Measurements from ENCODE around the gene PMEL. TPM values are rescaled to one million over a fixed set of nuclear protein-coding genes. Genes with fewer than 3 reads are reported as not detected.

The PMEL gene
- total RNA-seq: under 1 TPM in 1 of 4 donors, not detected in 3; 0.37 TPM
- polyA plus RNA-seq: under 1 TPM; 0.14 to 0.23 (median 0.20) TPM
- long read RNA-seq, donor 1: 0 reads
- long read RNA-seq, donor 2: 0 reads

DNA sequence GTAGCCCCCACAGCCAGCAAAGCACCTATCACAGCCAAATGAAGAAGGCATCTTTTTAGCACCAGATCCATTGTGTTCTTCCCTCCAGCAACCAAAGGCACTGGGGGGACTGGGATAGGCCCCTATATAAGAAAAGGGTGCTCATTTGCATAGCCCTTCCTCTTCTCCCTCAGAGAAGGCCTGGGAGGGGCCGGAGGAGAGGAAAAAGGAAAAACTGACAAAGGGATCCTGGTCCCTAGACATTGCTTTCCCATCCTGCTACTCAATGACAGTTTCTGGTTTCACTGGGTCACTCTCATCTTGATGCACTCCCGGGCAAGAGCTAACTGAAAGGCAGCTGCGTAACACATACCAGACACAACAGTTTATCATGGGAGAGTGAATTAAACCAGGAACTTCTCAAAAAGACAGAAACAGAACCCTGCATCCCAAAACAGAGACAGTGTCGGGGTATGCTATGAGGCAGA lies at the start of gene PMEL:
PMEL (minus strand) TSS at position 102 of the 467 bp plus-strand sequence; CDS start at position 71, 31 bp downstream.
- intact Hi-C loops (cut with DNase I): loop anchor here (5.0 kb wide), 1 partner anchor 34 kb away; the partner anchor contains the start of gene DGKA (in 2 of the 2)
- H3K27ac ChIP-seq: peak within 1 kb of the TSS; percentile 73
- peaks cover 5% of the 10 kb centered on the region for H3K4me1 ChIP-seq
- peaks cover 0 to 7% of the 10 kb centered on the region in 2 donors for H3K36me3 ChIP-seq (ENCODE audit: insufficient read depth in 1 of 2, low read depth in 1 of 2)
- H3K4me3 ChIP-seq: peak within 1 kb of the TSS; percentile 76
- TF ChIP-seq, protein P1, sequence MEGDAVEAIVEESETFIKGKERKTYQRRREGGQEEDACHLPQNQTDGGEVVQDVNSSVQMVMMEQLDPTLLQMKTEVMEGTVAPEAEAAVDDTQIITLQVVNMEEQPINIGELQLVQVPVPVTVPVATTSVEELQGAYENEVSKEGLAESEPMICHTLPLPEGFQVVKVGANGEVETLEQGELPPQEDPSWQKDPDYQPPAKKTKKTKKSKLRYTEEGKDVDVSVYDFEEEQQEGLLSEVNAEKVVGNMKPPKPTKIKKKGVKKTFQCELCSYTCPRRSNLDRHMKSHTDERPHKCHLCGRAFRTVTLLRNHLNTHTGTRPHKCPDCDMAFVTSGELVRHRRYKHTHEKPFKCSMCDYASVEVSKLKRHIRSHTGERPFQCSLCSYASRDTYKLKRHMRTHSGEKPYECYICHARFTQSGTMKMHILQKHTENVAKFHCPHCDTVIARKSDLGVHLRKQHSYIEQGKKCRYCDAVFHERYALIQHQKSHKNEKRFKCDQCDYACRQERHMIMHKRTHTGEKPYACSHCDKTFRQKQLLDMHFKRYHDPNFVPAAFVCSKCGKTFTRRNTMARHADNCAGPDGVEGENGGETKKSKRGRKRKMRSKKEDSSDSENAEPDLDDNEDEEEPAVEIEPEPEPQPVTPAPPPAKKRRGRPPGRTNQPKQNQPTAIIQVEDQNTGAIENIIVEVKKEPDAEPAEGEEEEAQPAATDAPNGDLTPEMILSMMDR (IDR thresholded peaks at IDR 0.05): no peak
- DNase-seq (no peak), ATAC-seq (peak in 3 of 4 donors; percentile 3 to 23 (median 6))
- no peaks in the 10 kb centered on the region for H3K27me3 ChIP-seq (ENCODE audit: insufficient read depth in 3 of 3, low read length in 2 of 3)
- H3K9me3 ChIP-seq: no peaks in the 10 kb centered on the region
- 4 to 9% (median 7%) methylated on average over 4 of the region's 4 CpGs for WGBS, 3 donors

DNA sequence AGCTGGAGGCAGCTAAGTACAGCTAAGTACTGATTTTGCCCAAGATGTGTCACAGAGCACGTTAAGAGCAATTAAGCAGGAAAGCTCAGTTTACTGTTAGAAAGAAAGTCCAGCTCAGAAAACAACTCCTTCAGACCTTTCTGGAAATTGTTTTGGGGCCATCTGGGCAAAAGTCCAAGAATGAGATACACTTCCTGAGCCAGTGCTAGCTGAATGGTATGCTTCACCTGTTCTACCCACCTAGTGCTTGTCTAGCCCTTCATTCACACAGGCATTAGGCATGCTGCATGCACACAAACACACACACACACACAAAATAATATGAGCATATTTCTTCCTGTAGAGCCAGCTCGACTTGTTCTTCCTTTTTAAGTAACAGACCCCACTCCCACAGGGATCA lies 48.4 kb upstream of the PMEL start:
- DNase-seq (no peak), ATAC-seq (no peak)
- intact Hi-C loops (cut with DNase I): no loop called here
- H3K4me3 ChIP-seq: no peak overlapping the region
- 51 to 61% (median 58%) methylated on average over 2 of the region's 2 CpGs for WGBS, 3 donors
- peaks cover 3 to 37% of the 10 kb centered on the region in 2 donors for H3K36me3 ChIP-seq (ENCODE audit: insufficient read depth in 1 of 2, low read depth in 1 of 2)
- no peak overlapping the region for H3K27ac ChIP-seq
- no peaks in the 10 kb centered on the region for H3K27me3 ChIP-seq (ENCODE audit: insufficient read depth in 3 of 3, low read length in 2 of 3)
- TF ChIP-seq, protein P1 (IDR thresholded peaks at IDR 0.05): no peak
- no peaks in the 10 kb centered on the region for H3K9me3 ChIP-seq
- H3K4me1 ChIP-seq: no peaks in the 10 kb centered on the region

DNA sequence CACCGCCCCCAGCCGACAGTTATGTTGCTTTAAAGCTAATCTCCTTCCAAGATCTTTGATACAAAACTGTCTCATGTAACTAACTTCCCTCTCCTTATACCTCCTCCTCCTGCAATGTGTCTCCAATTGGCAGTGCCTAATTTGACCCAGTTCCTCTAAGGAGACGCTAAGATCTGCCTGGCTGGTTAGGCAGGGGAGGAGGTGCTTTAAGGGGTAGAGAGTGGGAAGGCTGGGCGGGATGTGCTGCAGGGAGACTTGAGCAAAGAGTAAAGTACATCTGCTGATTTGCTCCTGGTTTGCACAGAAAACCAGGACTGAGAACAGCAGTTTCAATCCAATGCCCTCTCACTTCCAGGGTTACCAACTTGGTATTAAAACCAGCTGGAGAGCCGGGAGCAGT lies 47.6 kb upstream of the PMEL start:
- DNase-seq (no peak), ATAC-seq (no peak)
- Histone ChIP-seq H3K27me3 (ENCODE audit: insufficient read depth in 3 of 3, low read length in 2 of 3) (no peaks in the 10 kb centered on the region), H3K27ac (no peak overlapping the region), H3K4me3 (no peak overlapping the region), H3K4me1 (no peaks in the 10 kb centered on the region), H3K36me3 (ENCODE audit: insufficient read depth in 1 of 2, low read depth in 1 of 2) (peaks cover 3 to 31% of the 10 kb centered on the region in 2 donors), H3K9me3 (no peaks in the 10 kb centered on the region)
- intact Hi-C loops (cut with DNase I): no loop called here
- WGBS, 3 donors: 88 to 96% (median 92%) methylated on average over 5 of the region's 5 CpGs
- TF ChIP-seq, protein P1 (IDR thresholded peaks at IDR 0.05): no peak

DNA sequence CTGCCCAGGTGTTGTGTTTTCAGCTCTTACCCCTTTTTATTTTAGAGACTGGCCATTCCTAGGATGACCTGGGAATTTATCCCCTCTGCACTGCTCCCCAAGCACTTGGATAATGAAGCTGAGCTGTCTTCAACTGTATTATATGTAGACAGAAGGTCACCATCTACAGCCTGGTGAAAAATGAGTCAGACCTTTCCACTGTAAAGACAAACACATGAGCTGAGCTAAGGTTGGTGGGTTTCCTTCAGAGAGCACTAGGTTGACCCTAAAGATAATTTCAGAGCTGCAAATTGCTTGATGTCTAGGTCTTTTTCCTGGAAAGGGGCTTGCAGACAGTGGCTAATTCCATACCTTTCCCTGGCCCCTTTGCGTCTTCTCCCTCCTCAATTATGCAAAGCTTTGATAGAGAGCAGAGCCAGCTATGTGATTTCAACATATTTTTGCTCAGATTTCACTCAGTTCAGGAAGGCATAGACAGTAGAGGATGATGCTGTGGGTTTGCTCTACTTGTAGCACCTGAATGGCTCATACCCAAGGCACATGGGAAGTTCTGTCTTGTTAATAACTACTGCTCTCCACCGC lies 45.8 kb upstream of the PMEL start:
- no peak for DNase-seq
- Histone ChIP-seq H3K4me3 (no peak overlapping the region), H3K4me1 (no peaks in the 10 kb centered on the region), H3K27ac (no peak overlapping the region), H3K9me3 (no peaks in the 10 kb centered on the region), H3K27me3 (ENCODE audit: insufficient read depth in 3 of 3, low read length in 2 of 3) (no peaks in the 10 kb centered on the region), H3K36me3 (ENCODE audit: insufficient read depth in 1 of 2, low read depth in 1 of 2) (peaks cover 3 to 25% of the 10 kb centered on the region in 2 donors)
- intact Hi-C loops (cut with DNase I): no loop called here
- WGBS, 3 donors: 94 to 95% (median 94%) methylated on average over 2 of the region's 2 CpGs
- TF ChIP-seq, protein P1 (IDR thresholded peaks at IDR 0.05): no peak
- no peak for ATAC-seq

Measured in psoas muscle (tissue), 8 donors.